IMR-90 (cell line): ENCODE results near the gene CRYBA1. TPM values are rescaled to one million over a fixed set of nuclear protein-coding genes. Genes with fewer than 3 reads are reported as not detected.
A peak's percentile ranks its signal among the peaks of the same experiment; 100 is the strongest.

Source experiments
- ATAC-seq: fragments of 200-7000 bp; cut with Tn5 transposase; 2 replicates; pipeline ENCODE4 v1.9.1; 2020; ENCODE audit warnings: low read depth, mild to moderate bottlenecking, moderate library complexity
- BruUV-seq: library from RNA; stranded (reverse); fragments of 400-500 nt; replicated peaks from 2 replicates; lab custom pipeline; 2021; lab: Mats Ljungman, UMichigan
- CTCF ChIA-PET: fragments of 300-600 bp; formaldehyde crosslinking; extraction: SDS; loops from one replicate; lab custom pipeline; 2021; ENCODE audit warnings: antibody characterized with exemption; lab: Yijun Ruan, JAX
- POLR2A ChIA-PET: fragments of 300-600 bp; sonication (Branson Sonifier 250); formaldehyde crosslinking; loops from one replicate; lab custom pipeline; 2022; ENCODE audit warnings: antibody characterized with exemption; ENCODE audit not compliant: unreplicated experiment; lab: Charles Lee
- DNase-seq: peaks from one replicate; pipeline ENCODE4 v3.0.0; 2013
- H2AFZ ChIP-seq: replicated peaks from 2 replicates; pipeline ENCODE3; 2013; ENCODE audit warnings: low read length, mild to moderate bottlenecking; ENCODE audit not compliant: poor library complexity
- H2AK5ac ChIP-seq: 2 replicates; pipeline ENCODE4 v1.6.1; 2013; ENCODE audit warnings: low read depth, low read length, inconsistent platforms
- H2AK9ac ChIP-seq: replicated peaks from 2 replicates; pipeline ENCODE3; 2013; ENCODE audit warnings: mild to moderate bottlenecking, low read depth, low read length, moderate library complexity; ENCODE audit not compliant: poor library complexity
- H2BK120ac ChIP-seq: 2 replicates; pipeline ENCODE4 v1.6.1; 2013; ENCODE audit warnings: low read depth, low read length, inconsistent platforms
- H2BK15ac ChIP-seq: 3 replicates; pipeline ENCODE4 v1.6.1; 2013; ENCODE audit warnings: low read depth, low read length, inconsistent platforms
- H2BK20ac ChIP-seq: 2 replicates; pipeline ENCODE4 v1.6.1; 2013; ENCODE audit warnings: low read depth, mild to moderate bottlenecking, inconsistent platforms, low read length, moderate library complexity
- H2BK5ac ChIP-seq: 2 replicates; pipeline ENCODE4 v1.6.1; 2013; ENCODE audit warnings: mild to moderate bottlenecking, low read depth, low read length, inconsistent platforms; ENCODE audit not compliant: poor library complexity, severe bottlenecking
- H3K14ac ChIP-seq: replicated peaks from 2 replicates; pipeline ENCODE4 v1.6.1; 2013; ENCODE audit warnings: low read depth, low read length, inconsistent platforms
- H3K18ac ChIP-seq: 2 replicates; pipeline ENCODE4 v1.6.1; 2013; ENCODE audit warnings: low read depth, low read length, control low read depth
- H3K23ac ChIP-seq: 2 replicates; pipeline ENCODE4 v1.6.1; 2013; ENCODE audit warnings: low read depth, low read length, inconsistent platforms
- H3K27ac ChIP-seq: 2 replicates; pipeline ENCODE4 v1.5.1; 2013; ENCODE audit warnings: mild to moderate bottlenecking, control low read depth, low read length; ENCODE audit not compliant: insufficient read depth
- H3K27me3 ChIP-seq: 2 replicates; pipeline ENCODE4 v1.6.1; 2013; ENCODE audit warnings: low read length; ENCODE audit not compliant: control insufficient read depth, insufficient read depth
- H3K36me3 ChIP-seq: 2 replicates; pipeline ENCODE4 v1.6.1; 2013; ENCODE audit warnings: low read length, mixed read lengths; ENCODE audit not compliant: control insufficient read depth, insufficient read depth
- H3K4ac ChIP-seq: 2 replicates; pipeline ENCODE4 v1.6.1; 2013; ENCODE audit warnings: low read depth, low read length, inconsistent platforms
- H3K4me1 ChIP-seq: 2 replicates; pipeline ENCODE4 v1.6.1; 2013; ENCODE audit warnings: low read length, mixed read lengths; ENCODE audit not compliant: control insufficient read depth, insufficient read depth
- H3K4me2 ChIP-seq: 2 replicates; pipeline ENCODE4 v1.6.1; 2013; ENCODE audit warnings: low read depth, mild to moderate bottlenecking, control low read depth, low read length, moderate library complexity
- H3K4me3 ChIP-seq: 2 replicates; pipeline ENCODE4 v1.5.1; 2013; ENCODE audit warnings: low read depth, mild to moderate bottlenecking, control low read depth, low read length, moderate library complexity; ENCODE audit not compliant: insufficient read depth
- H3K56ac ChIP-seq: 2 replicates; pipeline ENCODE4 v1.6.1; 2013; ENCODE audit warnings: low read length, inconsistent platforms; ENCODE audit not compliant: insufficient read depth; ENCODE audit errors: extremely low read depth
- H3K79me1 ChIP-seq, 2 experiments: 2 replicates each; pipeline ENCODE4 v1.6.1; 2013; ENCODE audit warnings: low read length in 2 of 2, inconsistent platforms in 1 of 2, low read depth in 1 of 2
- H3K9ac ChIP-seq: 2 replicates; pipeline ENCODE4 v1.6.1; 2013; ENCODE audit warnings: low read depth, low read length, control low read depth
- H3K9me1 ChIP-seq: 2 replicates; pipeline ENCODE4 v1.6.1; 2013; ENCODE audit warnings: low read length, inconsistent platforms; ENCODE audit not compliant: insufficient read depth
- H3K9me3 ChIP-seq: 2 replicates; pipeline ENCODE4 v1.6.1; 2013; ENCODE audit warnings: low read length; ENCODE audit not compliant: control insufficient read depth, insufficient read depth
- H4K20me1 ChIP-seq: 2 replicates; pipeline ENCODE4 v1.6.1; 2013; ENCODE audit warnings: low read length, inconsistent platforms; ENCODE audit not compliant: insufficient read depth
- H4K5ac ChIP-seq: 2 replicates; pipeline ENCODE4 v1.6.1; 2013; ENCODE audit warnings: mild to moderate bottlenecking, low read depth, low read length, control low read depth
- H4K8ac ChIP-seq, 2 experiments: 2 replicates each; pipeline ENCODE4 v1.6.1; 2013; ENCODE audit warnings: low read depth in 2 of 2, low read length in 2 of 2, control low read depth in 1 of 2, inconsistent platforms in 1 of 2
- H4K91ac ChIP-seq: 2 replicates; pipeline ENCODE4 v1.6.1; 2013; ENCODE audit warnings: low read depth, low read length, inconsistent platforms; ENCODE audit not compliant: insufficient read depth
- BHLHE40 ChIP-seq: fragments of 150-350 bp; IDR thresholded peaks from 2 replicates; pipeline ENCODE4 v1.6.1; 2016; ENCODE audit warnings: mild to moderate bottlenecking, low read depth, low read length
- CEBPB ChIP-seq: IDR thresholded peaks from 2 replicates; pipeline ENCODE4 v1.6.1; 2012; ENCODE audit warnings: low read depth, low read length, improper control_type of control experiment
- RCOR1 ChIP-seq: IDR thresholded peaks from 2 replicates; pipeline ENCODE4 v1.6.1; 2012; ENCODE audit warnings: mild to moderate bottlenecking, low read length, improper control_type of control experiment; ENCODE audit not compliant: insufficient replicate concordance
- USF2 ChIP-seq: fragments of 150-350 bp; IDR thresholded peaks from 2 replicates; pipeline ENCODE4 v1.6.1; 2017; ENCODE audit warnings: mild to moderate bottlenecking, antibody characterized with exemption, low read length, low read depth
- WGBS, 2 experiments: methylation state at CpG; one replicate each; pipeline versions ENCODE4 v1.1.5 to v1.1.7; 2013; ENCODE audit warnings: missing lambda C conversion rate in 2 of 2; ENCODE audit not compliant: insufficient read length in 1 of 2; ENCODE audit errors: extremely low coverage in 2 of 2; 5-methylcytosine and 5-hydroxymethylcytosine counted together
- dilution Hi-C: fragments of 300-500 bp; cut with HindIII; formaldehyde crosslinking; loops from one replicate; pipeline ENCODE4 v1.14.3; 2018; ENCODE audit warnings: low sequenced_read_pairs; ENCODE audit not compliant: unreplicated experiment
- in situ Hi-C: fragments of 300-500 bp; cut with MboI; formaldehyde crosslinking; loops from 3 replicates; pipeline ENCODE4 v1.14.3; 2019; ENCODE audit warnings: low sequenced_read_pairs, inconsistent platforms, mixed read lengths
- intact Hi-C: fragments of 100-400 bp; cut with micrococcal nuclease; formaldehyde crosslinking; loops from 2 replicates; pipeline ENCODE4 v1.10.0; 2022
- polyA plus RNA-seq, 3 experiments: library from polyadenylated mRNA; depleted of rRNA; stranded (reverse); fragments of >200 nt; gene quantifications; 2 replicates each; pipeline ENCODE4 v1.2.3, GENCODE V29; 2012; ENCODE audit warnings: low replicate concordance in 1 of 3
- total RNA-seq: library from RNA; depleted of rRNA; stranded (reverse); fragments of >200 nt; gene quantifications from 2 replicates; pipeline ENCODE4 v1.2.3, GENCODE V29; 2012

Gene CRYBA1
- total and polyA plus RNA-seq, 2 of the 4 experiments (the other 2 are of a cell fraction), result not detected

GRCh38 chr17:29210879-29211278 lies 35.8 kb upstream of the CRYBA1 start:
- no peaks in the 10 kb centered on the region for H3K36me3 ChIP-seq
- no peak overlapping the region for H3K56ac ChIP-seq
- H2AK5ac ChIP-seq, result no peak overlapping the region
- 0 out of 2 replicates have a peak, but pooled peaks cover 2% of the 10 kb centered on the region for H3K27me3 ChIP-seq
- H4K20me1 ChIP-seq, result no peaks in the 10 kb centered on the region
- no peak for TF ChIP-seq USF2
- peak; percentile 79 for TF ChIP-seq CEBPB
- no peak for TF ChIP-seq BHLHE40
- no peak for TF ChIP-seq RCOR1
- no peak overlapping the region for H3K14ac ChIP-seq
- no peak overlapping the region for H2BK20ac ChIP-seq
- H3K9ac ChIP-seq, result no peak overlapping the region
- peak; percentile 73 for DNase-seq
- H3K18ac ChIP-seq, result no peak overlapping the region
- H2AK9ac ChIP-seq, result no peak overlapping the region
- CTCF ChIA-PET, result interaction anchor here (1.0 kb wide), 1 partner anchor 66 kb away, joined by 3 read pairs; no protein-coding TSS in a partner anchor
- H4K8ac ChIP-seq, result no peak overlapping the region; a peak in 1 of 4 replicates
- no peak overlapping the region for H3K4me3 ChIP-seq
- ATAC-seq, result peak; percentile 83
- peaks cover 12% of the 10 kb centered on the region for H3K9me1 ChIP-seq
- in situ Hi-C loops (no loop called here), intact Hi-C loops (no loop called here), dilution Hi-C loops (no loop called here)
- H4K5ac ChIP-seq, result no peak overlapping the region
- H2AFZ ChIP-seq, result no peak overlapping the region
- H3K23ac ChIP-seq, result no peak overlapping the region
- WGBS, 2 experiments, result no CpG with 5 or more reads among the region's 2 CpGs
- H3K79me1 ChIP-seq, result no peaks in the 10 kb centered on the region
- no peak overlapping the region for H2BK5ac ChIP-seq
- 0 out of 2 replicates have a peak, but pooled peaks cover 2% of the 10 kb centered on the region for H3K4me1 ChIP-seq
- peak overlapping the region; percentile 48; the same call in 1 of the 2 replicates for H3K4me2 ChIP-seq
- H3K4ac ChIP-seq, result no peak overlapping the region
- no peak overlapping the region for H2BK15ac ChIP-seq
- POLR2A ChIA-PET, result no interaction called here
- H4K91ac ChIP-seq, result no peak overlapping the region
- BruUV-seq, result no TSS peak
- H2BK120ac ChIP-seq, result no peak overlapping the region
- H3K9me3 ChIP-seq, result no peaks in the 10 kb centered on the region
- H3K27ac ChIP-seq, result no peak overlapping the region
